HG02678 (cell line): ENCODE results near the gene TUBGCP6.
"Not testable (repeated sequence)": the region's sequence is repeated elsewhere in the genome, so short reads cannot be mapped to it uniquely, and the experiment has no call there.

Experiments used
- ATAC-seq: cut with Tn5 transposase; IDR thresholded peaks from one replicate; pipeline ENCODE4 v1.9.1; 2021; ENCODE audit warnings: mild to moderate bottlenecking, moderate library complexity; ENCODE audit not compliant: unreplicated experiment

TUBGCP6 gene

GRCh38 chr22:50171965-50172421, 72.8 kb downstream of the TUBGCP6 start:
- no peak for ATAC-seq

- ATAC-seq = no peak
Measured at GRCh38 chr22:50171319-50171964, 73.4 kb downstream of the TUBGCP6 start.

DNA sequence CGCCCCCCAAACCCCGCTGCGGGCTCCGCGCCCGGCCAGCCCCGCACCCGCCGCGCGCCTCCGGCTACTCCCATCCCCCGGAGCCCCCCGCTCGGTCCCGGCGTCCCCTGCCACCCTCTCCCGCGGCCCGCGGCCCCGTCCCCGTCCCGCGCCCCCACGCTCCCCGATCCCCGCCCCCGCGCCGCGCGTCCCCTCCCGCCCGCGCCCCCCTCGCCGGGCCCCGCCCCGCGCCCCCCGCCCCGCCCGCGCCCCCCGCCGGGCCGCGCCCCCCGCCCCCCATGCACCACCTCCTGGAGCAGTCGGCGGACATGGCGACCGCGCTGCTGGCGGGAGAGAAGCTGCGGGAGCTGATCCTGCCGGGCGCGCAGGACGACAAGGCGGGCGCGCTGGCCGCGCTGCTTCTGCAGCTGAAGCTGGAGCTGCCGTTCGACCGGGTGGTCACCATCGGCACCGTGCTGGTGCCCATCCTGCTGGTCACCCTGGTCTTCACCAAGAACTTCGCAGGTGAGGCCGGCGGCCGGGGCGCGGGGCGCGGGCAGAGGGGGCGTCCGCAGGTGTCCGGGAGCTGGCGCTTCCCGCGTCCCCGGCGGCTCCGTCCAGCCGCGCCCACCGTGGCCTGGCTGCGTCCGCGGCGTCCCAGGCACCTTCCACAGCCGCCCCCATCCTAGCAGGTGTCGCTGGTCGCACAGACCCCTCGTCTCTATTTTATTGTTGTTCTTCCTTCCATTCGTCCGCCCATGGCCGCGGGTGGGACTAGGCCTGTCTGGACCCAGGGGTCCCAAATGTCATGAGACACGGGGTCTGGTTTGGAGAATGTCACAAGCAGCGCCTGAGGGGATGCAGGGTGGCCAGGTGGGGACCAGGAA, 74.1 kb downstream of the TUBGCP6 start, which contains the start of gene PANX2:
TSS of gene PANX2 (plus strand) at position 279 of the 866 bp plus-strand sequence. CDS start at position 279, 0 bp downstream.
- no peak for ATAC-seq

DNA sequence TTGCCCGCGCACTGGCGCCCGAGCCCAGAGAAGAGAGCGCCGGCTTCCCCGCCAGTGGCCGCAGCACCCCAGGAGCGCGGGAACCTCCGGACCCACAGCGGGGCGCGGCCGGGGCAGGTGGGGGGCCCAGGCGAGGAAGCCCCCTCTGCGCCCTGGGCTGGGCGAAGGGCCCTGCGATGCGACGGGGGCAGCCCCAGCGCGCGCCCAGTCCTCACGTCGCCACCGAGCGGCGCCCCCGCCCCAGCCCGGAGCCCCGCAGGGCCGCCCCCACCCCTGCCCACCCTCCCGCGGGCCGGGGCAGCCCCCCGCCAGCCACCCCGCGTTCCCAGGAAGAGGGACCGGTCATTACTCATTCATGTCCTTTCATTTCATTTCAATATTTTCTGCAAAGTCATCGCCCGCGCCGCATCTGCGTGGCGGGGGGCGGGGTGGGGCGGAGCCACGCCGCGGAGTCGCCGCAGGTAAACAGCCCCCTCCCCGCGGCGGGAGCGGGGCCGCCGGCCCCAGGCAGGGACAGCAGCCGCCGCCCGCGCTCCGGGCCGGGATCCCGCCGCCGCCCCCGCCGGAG, 75.0 kb downstream of the TUBGCP6 start:
- no peak for ATAC-seq

DNA sequence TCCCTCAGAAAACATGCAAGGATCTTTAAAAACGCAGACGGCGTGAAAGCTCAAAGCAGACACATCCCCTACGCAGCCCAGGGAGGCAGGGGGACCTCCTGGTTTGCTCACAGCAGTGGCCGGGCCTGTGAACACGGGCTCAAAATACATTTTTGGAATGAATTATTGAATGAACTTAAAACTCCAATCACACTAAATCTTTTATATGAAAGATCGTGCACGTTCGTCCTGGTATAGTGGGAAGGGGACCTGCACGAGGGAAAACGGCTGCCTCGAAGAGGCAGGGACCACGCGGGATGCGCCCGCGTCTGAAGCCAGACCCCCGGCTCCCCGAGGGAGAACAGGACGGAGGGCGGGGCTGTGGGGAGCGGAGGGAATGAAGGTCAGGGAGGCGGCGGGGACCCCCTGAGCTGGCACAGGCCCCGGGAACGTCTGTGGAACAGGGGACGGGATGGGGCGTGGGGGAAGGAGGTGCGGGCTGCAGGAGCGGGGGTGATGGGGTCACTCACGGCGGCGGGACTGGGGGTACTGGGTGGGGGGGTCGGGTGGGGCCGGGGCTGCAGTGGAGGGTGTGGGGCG, 75.6 kb downstream of the TUBGCP6 start:
- no peak for ATAC-seq

DNA sequence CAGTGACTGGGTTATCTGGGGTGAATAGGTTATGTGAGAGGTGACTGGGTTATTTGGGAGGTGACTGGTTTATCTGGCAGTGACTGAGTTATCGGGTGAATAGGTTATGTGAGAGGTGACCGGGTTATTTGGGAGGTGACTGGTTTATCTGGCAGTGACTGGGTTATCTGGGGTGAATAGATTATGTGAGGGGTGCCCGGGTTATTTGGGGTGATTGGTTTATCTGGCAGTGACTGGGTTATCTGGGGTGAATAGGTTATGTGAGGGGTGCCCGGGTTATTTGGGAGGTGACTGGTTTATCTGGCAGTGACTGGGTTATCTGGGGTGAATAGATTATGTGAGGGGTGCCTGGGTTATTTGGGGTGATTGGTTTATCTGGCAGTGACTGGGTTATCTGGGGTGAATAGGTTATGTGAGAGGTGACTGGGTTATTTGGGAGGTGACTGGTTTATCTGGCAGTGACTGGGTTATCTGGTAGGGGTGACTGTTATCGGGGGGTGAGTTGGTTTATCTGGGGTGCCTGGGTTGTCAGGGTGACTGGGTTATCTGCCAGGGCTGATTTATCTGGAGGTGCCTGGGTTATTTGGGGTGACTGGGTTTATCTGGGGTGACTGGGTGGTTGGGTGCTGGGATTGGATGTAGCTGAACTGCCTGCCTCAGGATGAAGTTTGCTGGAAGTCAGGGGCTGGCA, 76.2 kb downstream of the TUBGCP6 start:
- ATAC-seq = not testable (repeated sequence)

DNA sequence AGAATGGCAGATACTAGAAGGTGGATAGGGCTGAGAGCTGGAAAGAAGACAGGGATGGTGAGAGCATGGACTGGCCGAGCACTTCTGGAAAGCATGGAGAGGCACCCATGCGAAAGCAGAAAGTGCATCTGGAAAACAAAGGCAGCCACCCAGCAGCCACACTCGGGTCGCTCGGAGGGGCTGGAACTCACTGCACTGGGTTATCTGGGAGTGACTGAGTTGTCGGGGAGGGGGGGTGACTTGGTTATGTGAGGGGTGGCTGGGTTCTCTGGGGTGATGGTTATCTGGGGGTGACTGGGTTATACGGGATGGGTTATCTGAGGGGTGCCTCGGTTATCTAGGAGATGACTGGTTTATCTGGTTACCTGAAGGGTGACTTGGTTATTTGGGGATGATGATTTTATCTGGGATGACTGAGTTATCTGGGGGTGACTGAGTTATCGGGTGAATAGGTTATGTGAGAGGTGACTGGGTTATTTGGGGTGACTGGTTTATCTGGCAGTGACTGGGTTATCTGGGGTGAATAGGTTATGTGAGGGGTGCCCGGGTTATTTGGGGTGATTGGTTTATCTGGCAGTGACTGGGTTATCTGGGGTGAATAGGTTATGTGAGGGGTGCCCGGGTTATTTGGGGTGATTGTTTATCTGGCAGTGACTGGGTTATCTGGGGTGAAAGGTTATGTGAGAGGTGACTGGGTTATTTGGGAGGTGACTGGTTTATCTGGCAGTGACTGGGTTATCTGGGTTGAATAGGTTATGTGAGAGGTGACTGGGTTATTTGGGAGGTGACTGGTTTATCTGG, 76.9 kb downstream of the TUBGCP6 start:
- no peak for ATAC-seq
